ENCODE data around the gene REG1B.
"Not testable (repeated sequence)": the region's sequence is repeated elsewhere in the genome, so short reads cannot be mapped to it uniquely, and the experiment has no call there.

REG1B gene

GRCh38 chr2:79084495-79085135 lies 3.2 kb downstream of the REG1B start:
- DNase-seq (ENCODE audit: low read depth) = no peak

- DNase-seq (ENCODE audit: low read depth) = no peak
Measured at GRCh38 chr2:79083597-79084251, 4.1 kb downstream of the REG1B start.

- no peak for DNase-seq (ENCODE audit: low read depth)
Measured at GRCh38 chr2:79082987-79083386, 4.8 kb downstream of the REG1B start.

- DNase-seq (ENCODE audit: low read depth) = no peak
Measured at GRCh38 chr2:79071078-79071477, 16.7 kb downstream of the REG1B start.

- no peak for DNase-seq (ENCODE audit: low read depth)
Measured at GRCh38 chr2:79065201-79065600, 22.6 kb downstream of the REG1B start.

- not testable (repeated sequence) for DNase-seq (ENCODE audit: low read depth)
Measured at GRCh38 chr2:79054769-79055168, 33.0 kb downstream of the REG1B start.

- not testable (repeated sequence) for DNase-seq (ENCODE audit: low read depth)
Measured at GRCh38 chr2:79053486-79053885, 34.3 kb downstream of the REG1B start.

GRCh38 chr2:79041032-79041448 lies 46.8 kb downstream of the REG1B start:
- DNase-seq (ENCODE audit: low read depth) = no peak

GRCh38 chr2:79039944-79040343 lies 47.8 kb downstream of the REG1B start:
- DNase-seq (ENCODE audit: low read depth) = no peak
